CD4-positive, alpha-beta T cell treated with Interleukin-1 beta for 1 hour (primary cell): ENCODE data around the gene CD40.
"Not testable (repeated sequence)": the region's sequence is repeated elsewhere in the genome, so short reads cannot be mapped to it uniquely, and the experiment has no call there.

ENCODE experiments used
- DNase-seq, 2 donors: peaks; one replicate each; pipeline ENCODE4 v3.0.0-alpha.2; 2020 to 2022

CD40 gene

DNA sequence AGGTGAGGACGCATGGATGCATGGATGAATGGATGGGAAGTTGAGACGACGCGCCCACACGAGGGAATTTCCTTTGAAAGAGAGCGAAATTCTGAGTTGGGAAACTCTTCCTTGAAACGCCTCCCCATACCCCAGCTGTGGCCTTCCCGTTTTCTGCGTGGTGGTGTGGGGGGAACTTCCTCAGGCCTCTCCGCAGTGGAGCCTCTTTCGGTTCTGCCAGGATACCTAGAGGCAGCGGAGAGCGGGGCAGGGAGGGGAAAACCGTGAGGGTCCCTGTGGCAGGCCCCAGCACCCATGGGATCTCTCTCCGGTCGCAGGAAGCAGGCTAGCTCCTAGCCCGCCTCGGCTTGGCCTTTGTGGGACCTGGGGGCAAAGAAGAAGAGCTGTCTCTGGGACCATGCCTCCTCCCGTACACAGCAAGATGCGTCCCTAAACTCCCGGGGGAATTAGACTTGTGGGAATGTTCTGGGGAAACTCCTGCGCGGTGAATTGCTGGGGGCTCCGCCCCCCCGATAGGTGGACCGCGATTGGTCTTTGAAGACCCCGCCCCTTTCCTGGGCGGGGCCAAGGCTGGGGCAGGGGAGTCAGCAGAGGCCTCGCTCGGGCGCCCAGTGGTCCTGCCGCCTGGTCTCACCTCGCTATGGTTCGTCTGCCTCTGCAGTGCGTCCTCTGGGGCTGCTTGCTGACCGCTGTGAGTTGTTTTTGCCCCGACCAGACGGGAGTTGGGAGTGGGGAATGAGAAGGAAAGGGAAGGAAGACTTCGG, at the start of gene CD40:
Gene CD40 (plus strand): TSS at position 611 of the 764 bp plus-strand sequence. CDS start 30 bp downstream, at position 641.
- peak; percentile 76 to 85 for DNase-seq

DNA sequence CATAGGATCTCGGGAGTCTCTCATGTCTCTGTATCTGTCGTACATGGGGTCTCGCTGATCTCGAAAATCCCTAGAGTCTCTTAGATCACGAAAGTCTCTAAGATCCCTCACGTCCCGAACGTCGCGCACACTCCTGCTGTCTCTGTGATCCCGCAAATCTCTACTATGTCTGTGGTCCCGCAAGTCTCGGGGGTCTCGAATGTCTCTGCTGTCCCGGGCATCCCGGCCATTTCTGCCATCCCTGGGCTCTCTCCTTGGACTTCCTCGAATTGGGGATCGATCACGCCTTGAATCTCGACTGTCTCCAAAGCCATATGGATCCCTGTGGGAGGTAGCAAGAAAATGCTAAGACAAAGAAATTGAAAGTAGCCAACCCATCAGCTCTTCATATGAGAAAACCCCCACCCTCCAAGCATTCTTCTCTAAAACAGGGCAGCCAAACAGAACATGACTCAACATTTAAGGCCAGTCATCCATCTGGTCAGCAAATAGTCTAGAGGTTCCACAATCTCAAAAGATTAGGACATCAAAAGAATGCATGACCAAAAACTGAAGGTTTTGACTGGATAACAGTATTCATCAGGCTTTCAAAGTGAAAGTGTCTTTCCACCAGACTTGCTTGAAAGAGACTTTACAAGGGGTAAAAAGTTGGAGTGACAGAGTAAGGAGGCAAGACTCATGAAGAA, 47.8 kb upstream of the CD40 start:
- no peak for DNase-seq

DNA sequence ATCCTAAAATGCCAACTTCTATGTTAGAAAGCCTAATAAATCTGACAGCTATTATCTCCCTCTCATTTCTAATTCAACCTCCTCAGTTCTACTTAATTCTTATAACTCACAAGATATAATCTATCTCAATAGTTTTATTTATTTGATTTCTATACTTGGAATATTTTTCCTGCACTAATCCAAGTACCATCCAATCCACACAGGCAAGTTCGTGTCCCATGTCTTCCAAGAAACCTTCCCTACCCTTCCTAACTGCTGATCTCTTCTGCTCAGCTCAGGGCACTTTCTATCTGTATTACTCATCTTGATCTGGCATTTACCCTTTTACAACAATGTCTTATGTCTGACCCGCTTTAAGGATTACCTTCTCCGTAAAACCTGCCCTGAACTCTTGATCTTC, 46.5 kb upstream of the CD40 start:
- DNase-seq, result no peak

DNA sequence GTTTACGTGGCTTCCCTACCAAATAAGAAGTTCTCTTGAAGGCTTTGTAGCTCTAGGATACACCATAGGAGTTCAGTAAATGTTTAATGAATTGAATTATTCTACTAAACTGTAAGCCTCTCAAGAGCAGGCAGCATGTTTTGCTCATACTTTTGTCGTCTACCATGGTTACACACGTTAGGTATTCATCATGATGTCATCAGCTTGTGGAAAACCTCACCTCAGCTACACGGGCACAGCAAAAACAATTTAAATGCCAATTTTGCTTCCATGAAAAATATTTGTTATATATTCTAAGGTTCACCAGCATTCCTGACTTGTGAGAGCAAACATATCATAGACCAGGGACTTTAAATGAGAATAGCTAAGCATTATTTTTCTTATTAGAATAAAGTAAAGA, 45.1 kb upstream of the CD40 start:
- no peak for DNase-seq

DNA sequence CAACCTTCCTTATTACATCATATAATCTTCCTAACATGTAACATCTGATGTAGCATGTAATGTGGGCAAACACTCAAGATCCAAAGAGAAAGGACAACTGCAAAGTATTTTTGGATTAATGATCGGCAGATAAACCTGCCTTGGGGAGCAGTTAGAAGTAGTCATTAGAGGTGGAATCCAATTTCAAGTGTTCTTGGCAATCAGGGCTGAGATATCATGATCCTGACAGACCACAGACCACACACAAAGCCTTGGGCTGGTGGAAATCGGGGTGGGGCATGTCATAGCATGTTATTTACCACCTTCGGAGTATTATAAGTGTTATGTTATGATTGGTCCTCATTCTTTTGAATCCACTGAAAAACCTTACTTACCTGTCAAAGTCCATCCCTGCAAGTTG, 44.7 kb upstream of the CD40 start:
- DNase-seq, result no peak

DNA sequence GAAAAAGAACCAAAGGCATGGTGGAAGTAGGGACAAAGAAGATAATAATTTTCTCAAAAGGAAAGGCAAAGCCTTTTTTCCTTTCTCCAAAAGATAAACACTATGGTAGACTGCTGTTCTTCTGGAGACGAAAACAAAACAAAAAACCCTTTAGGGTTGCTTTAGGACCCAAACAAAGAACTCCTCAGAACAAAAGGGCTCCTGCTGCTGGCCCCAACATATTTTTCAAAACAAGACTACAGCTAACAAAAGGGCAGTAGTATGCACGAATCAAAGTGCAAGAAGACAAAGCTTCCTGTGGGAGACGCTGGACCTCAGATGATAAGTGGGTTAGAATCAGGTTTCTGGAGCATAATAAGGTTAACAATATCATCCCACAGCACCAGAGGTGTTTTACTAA, 44.1 kb upstream of the CD40 start:
- DNase-seq, result no peak

DNA sequence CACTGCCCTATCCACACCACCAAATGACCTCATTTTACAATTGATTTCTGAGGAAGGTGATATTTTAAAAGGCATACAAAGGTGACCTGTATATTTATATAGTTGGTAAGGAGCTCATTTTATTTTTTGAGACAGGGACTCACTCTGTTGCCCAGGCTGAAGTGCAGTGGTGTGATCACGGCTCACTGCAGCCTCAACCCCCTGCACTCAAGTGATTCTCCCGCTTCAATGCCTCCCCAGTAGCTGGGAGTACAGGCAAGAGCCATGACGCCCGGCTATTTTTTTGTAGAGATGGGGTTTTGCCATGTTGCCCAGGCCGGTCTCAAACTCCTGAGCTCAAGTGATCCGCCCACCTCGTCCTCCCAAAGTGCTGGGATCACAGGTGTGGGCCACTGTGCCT, 41.3 kb upstream of the CD40 start:
- DNase-seq, result no peak

DNA sequence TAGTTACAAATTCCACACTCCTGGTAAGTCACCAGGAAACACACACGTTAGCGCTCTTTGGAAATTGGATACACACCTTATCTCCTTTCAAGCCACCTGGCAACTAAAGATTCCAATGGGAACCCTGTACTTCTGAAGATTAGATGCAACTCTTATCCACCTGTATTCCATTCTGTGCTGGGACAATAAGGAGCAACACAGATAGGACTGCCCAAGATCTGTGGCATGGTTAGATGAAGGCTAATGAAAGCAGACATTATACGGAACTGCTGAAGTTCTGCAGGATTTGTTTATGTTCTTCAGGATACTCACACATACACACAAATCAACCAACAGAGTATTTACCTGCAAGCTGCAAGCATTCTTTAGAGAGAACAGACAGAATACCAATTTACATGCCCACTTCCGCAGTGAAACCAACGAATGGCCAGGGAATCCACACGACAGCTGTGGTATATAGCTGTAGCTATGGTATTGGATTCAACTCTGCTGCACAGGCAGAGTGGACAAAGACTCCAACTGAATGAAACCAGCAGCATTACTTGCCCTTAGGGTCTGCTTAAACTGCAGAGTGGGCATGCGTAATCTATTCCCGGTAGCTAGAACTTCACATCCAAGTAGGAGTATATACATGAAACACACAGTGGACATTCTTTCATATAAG, 40.3 kb upstream of the CD40 start:
- no peak for DNase-seq

DNA sequence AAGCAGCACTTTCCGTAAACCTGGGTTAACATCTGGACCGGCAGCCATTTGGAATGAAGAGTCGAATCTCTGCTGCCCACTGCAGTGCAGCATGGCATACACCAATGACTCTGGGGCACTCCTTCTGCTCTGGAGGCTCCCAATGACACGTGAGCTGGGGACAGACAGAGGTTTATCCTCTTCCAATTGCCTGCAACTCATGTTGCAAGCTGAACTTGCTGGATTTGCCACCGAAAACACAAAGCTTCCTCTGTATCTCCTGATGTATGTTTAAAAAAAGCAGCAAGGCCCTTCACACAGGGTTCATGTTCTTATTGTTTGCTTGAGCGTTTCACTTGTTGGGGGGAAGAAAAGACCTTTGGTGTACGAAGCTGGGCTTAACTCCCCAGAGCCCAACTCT, 39.2 kb upstream of the CD40 start:
- no peak for DNase-seq

DNA sequence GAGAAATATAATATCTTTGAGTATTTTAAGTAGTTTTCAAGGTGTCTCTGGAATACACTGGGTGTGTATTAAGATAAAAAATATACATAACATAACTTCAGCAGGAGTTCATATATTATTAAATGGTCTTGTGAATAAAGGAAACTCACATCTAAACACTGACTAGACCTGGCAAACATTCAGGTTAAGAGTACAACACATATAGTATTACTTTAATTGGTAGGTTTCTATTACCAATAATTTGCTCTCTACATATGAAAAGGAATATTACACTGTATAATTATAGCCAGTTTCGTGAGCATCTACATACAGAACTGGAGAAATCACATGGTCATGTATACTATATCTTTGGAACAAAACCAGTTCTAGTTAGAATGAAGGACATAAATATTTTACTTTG, 37.0 kb upstream of the CD40 start:
- DNase-seq, result no peak

DNA sequence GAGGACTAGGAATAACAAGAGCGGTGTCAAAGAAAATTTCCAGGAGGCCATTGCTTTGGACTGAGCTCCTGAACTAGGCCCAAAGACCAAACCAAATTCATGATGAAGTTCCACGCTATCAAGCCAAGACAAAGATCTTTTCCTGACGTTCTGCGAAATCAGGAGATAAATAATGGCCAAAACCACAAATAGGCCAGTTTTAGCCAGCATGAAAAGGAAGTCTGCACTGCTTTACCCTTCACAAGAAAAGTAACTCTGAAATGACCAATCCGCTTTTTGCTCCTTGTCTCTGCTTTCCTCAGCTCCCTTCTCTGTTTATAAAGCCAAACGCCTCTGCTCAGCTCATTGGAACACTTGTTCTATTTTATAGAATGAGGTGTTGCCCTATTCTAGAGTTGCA, 35.0 kb upstream of the CD40 start:
- DNase-seq, result no peak

DNA sequence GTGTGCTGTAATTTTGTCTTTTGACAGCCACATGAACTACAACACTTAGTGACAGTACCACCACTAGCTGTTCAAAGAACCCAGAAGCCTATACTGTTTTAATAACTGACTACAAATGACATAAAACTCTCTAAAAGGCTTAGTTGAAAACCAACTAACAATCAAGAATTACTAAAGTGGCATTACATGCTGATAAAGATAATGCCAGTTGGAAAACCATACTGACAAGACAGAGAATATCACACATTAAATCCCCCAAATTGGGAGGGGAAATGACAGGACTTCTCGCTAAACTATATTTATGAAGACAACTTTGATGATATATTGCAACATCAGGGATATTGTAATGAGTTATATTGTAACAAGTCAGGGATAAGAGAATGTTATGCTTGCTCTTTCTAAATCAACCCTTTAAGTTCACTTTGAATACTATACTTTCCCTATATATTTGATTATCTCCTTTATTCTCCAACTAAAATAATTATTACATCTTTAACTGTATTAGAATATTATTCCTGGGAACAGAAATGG, 34.5 kb upstream of the CD40 start:
- DNase-seq, result no peak

DNA sequence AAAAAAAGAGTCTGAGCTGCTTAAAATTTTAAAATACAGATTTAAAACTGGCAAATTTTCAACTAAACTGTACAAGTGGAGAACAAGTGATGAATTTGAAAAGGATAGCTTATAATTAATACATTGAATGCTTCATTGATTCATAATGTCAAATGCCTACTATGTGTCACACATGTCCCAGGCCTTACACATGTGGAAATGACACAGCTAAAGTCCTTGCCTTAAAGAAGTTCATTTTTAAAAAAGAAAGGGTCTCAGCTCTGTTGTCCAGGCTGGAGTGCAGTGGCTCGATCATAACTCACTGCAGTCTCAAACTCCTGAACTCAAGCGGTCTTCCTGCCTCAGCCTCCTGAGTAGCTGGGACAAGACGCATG, 33.3 kb upstream of the CD40 start:
- DNase-seq, result no peak

DNA sequence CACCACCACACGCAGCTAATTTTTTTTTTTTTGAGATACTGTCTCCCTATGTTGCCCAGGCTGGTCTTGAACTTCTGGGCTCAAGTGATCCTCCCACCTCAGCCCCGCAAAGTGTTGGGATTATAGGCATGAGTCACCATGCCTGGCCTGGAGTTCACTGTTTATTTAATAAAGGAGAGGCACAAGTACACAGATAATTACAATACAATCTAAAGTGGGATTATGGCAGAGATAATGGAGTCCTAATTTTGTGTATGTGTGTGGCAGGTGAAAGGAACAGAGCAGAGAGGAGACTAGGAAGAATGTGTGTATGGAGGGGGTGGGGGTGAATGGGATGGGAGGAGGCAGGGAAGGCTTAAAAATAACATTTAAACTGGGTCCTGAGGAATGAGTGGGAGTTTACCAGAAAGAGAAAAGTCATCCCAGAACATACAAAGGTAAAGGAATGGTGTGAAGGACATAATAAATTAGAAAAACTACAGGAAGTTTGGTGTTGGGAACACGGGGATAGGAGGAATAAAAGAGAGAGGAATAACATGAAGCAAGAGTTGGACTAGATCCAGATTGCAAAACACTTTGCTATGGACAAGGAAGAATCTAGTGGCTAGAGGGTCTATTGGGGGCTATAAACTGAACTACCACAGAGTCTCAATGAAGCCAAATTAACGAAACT, 32.8 kb upstream of the CD40 start:
- no peak for DNase-seq

DNA sequence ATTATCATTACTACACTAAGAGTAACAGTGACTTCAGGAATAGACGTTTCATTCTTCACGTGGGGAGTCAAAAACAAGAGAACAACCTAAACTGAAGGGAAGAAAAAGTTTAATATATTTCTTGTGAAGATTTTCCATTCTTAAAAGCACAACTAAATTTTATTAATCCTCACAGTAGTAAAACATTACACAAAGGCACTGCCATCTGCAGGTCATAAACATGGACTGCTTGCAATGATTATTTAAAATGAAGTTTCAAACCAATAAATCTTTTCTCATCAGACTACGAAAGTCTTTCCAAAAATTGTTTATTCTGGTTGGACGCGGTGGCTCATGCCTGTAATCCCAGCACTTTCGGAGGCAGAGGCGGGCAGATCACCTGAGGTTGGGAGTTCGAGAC, 31.0 kb upstream of the CD40 start:
- peak in 1 of 2 donors; percentile 9 for DNase-seq

DNA sequence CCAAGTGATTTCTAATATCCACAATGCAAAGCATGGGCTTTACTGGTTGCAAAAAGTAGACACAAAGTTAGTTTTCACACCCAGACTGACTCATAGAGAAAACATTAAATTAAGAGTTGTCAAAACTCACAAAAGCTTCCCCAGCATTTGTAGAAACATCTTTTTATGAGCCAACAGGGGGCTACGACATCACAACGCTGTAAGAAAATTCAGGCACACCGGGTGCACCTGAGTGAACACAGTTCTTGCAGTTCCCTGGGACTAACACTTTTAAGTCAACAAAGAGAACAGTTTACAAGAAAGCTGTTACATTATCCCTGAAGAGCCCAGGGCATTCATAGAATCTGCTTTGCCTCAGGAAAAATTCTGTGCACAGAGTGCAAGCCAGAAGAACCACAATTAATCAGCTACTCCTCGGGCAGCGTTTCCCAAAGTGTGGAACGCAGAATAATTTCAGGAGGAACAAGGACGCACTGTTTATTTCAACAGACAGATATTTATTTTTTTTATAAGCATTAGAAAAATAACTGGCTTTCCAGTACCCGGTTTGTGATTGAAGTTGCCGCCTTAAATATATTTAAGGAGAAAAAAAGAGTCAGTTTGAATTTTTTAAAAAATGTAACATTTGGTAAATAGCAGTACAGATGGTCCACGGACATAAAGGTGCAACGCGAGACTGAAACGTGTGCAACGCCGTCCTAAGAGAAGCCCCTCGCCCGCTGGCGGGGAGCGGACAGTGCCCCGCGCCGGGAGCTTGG, 29.5 kb upstream of the CD40 start:
- DNase-seq, result no peak

DNA sequence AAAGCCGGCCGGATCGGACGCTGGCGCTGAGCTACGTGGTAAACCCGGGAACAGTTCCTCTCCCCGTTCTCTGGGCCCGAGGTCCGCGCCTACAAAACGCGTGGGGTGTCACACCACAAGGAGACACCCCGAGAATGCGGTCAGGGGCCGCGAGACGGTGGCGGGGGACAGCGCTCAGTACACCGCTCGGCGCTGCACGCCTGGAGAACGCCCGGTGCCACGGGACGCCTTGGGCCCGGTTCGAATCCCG, 29.0 kb upstream of the CD40 start:
- DNase-seq, result no peak

DNA sequence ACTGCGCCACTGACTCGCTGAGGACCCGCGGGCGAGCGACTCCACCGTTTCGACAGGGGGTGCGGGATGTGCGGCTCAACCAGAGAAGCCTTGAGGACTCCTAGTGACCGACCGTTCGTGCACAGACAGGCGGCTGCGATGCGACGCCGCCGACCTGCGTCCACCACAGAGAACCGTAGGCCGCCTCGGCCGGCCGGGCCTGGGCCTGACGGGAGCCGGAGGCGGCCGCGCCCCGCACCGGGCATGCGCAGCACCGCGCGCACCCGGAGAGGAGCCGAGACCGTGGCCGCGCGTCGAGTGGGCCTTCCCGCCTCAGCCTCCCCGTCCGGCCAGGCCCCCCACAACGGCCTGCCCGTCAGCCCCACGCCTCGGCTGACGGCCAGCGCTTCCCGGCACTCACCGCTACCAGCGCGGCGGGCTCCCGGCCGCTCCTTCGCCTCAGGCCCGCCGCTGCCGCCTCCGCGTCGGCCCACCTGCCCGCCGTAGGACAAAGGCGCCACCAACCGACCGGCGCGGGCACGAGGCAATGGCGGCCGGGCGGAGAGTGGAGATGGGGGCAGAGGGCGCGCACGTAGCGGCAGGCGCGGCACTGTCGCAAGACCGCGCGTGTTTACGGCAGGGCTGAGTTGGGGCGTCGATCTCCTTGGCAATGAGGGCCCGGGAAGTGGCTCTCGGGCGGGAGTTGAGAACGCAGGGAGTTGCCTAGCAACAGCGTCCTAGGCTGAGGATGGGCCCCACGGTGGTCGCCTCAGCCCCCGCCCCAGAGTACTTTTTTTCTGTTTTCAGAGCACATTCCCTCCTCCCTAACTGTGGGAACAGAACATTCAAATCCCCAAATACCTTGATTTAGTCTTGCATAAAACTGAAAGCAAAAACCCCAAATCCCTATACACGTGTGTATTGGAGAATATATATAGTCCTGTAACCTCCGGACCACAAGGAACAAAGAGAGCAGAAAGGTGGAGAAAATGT, 28.4 kb upstream of the CD40 start, which contains the start of gene NCOA5:
Gene NCOA5 (minus strand): TSS at position 546 of the 972 bp plus-strand sequence. CDS start 10,538 bp downstream, outside the sequence.
- peak; percentile 94 to 95 for DNase-seq

DNA sequence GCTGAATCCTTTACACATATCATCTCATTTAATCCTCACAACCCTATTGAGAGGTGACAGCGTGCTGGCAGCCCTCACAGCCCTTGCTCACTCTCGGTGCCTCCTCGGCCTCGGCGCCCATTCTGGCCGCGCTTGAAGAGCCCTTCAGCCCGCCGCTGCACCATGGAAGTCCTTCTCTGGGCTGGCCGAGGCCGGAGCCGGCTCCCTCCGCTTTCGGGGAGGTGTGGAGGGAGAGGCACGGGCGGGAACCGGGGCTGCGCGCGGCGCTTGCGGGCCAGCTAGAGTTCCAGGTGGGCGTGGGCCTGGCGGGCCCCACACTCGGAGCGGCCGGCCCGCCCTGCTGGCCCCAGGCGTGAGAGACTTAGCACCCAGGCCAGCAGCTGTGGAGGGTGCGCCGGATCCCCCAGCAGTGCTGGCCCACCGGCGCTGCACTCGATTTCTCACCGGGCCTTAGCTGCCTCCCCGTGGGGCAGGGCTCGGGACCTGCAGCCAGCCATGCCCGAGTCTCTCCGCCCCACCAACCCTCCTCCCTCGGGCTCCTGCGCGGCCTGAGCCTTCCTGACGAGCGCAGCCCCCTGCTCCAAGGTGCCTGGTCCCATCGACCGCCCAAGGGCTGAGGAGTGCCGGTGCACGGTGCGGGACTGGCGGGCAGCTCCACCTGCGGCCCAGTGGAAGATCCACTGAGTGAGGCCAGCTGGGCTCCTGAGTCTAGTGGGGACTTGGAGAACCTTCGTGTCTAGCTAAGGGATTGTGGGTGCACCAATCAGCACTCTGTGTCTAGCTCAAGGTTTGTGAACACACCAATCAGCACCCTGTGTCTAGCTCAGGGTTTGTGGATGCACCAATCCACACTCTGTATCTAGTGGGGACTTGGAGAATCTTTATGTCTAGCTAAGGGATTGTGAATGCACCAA, 26.2 kb upstream of the CD40 start:
- DNase-seq, result not testable (repeated sequence)

DNA sequence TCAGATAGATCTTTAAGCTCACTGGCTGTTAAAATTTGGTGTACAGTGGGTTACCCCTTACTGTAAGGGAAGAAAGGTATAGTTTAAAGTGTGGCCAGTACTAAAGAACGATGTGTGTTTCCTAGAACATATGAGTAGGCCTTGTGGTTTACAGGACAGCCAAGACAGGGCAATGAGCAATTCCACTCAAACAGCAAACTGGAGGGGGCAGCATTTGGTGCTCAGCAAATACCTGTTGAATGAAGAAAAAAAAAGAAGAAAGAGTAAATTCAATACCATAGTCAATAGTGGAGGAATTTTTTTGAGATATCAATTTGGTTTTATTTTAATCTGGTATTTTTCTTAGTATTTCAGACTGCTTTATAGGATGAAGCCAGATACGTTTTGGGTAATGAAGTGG, 24.6 kb upstream of the CD40 start:
- DNase-seq, result no peak
